Keratinocyte (primary cell): Measurements from ENCODE around the gene NFATC2.

Source experiments
- EZH2 ChIP-seq: IDR thresholded peaks from one replicate; pipeline ENCODE4 v1.6.1; 2012; ENCODE audit warnings: inconsistent platforms, mild to moderate bottlenecking, low read length, moderate library complexity
- TF ChIP-seq, protein P1 (sequence below), 3 experiments: IDR thresholded peaks in 1 of 3; conservative IDR thresholded peaks in 1 of 3; optimal IDR thresholded peaks in 1 of 3; 2 replicates in 2 of 3; 3 replicates in 1 of 3; pipeline versions ENCODE3 to v1.5.1; 2011; ENCODE audit warnings: low read length in 3 of 3, mild to moderate bottlenecking in 3 of 3, moderate library complexity in 2 of 3, control low read depth in 1 of 3, inconsistent platforms in 1 of 3; ENCODE audit not compliant: insufficient read depth in 2 of 3; ENCODE audit errors: extremely low read depth in 1 of 3

DNA sequence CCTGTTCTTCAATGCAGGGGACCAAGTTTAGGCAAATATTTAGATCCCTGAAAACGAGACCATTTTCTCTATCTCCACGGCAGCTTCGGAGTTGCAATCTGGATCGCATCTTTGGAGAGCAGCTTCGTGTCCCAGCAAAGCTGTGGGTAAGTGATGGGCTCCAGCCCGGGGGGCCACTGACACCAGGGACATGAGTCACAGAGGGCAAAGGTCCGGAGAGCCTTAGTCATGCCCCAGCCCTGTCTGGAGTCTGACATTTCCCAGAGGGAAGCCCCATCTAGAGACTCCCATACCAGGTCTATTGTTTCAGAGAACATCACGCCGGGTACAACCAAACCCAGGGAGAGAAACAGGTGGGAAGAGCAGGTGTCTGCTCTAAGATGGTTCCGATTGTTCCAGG, 95.9 kb downstream of the NFATC2 start:
- TF ChIP-seq, protein P1, sequence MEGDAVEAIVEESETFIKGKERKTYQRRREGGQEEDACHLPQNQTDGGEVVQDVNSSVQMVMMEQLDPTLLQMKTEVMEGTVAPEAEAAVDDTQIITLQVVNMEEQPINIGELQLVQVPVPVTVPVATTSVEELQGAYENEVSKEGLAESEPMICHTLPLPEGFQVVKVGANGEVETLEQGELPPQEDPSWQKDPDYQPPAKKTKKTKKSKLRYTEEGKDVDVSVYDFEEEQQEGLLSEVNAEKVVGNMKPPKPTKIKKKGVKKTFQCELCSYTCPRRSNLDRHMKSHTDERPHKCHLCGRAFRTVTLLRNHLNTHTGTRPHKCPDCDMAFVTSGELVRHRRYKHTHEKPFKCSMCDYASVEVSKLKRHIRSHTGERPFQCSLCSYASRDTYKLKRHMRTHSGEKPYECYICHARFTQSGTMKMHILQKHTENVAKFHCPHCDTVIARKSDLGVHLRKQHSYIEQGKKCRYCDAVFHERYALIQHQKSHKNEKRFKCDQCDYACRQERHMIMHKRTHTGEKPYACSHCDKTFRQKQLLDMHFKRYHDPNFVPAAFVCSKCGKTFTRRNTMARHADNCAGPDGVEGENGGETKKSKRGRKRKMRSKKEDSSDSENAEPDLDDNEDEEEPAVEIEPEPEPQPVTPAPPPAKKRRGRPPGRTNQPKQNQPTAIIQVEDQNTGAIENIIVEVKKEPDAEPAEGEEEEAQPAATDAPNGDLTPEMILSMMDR (optimal IDR thresholded peaks at IDR 0.05 in 1 of 3, IDR thresholded peaks at IDR 0.05 in 1 of 3, conservative IDR thresholded peaks at IDR 0.05 in 1 of 3; ENCODE audit: extremely low read depth in 1 of 3, insufficient read depth in 2 of 3, low read length in 3 of 3): no peak
- no peak for TF ChIP-seq EZH2
